DMS53 treated with DMSO at 0.1 percent for 48 hours (cell line): ENCODE measurements around the gene GALNTL6.
"Not testable (repeated sequence)": the region's sequence is repeated elsewhere in the genome, so short reads cannot be mapped to it uniquely, and the experiment has no call there.

Experiments
- DNase-seq: peaks from one replicate; lab custom pipeline; 2025; ENCODE audit not compliant: unreplicated experiment; lab: John Stamatoyannopoulos, UW

The GALNTL6 gene

DNA sequence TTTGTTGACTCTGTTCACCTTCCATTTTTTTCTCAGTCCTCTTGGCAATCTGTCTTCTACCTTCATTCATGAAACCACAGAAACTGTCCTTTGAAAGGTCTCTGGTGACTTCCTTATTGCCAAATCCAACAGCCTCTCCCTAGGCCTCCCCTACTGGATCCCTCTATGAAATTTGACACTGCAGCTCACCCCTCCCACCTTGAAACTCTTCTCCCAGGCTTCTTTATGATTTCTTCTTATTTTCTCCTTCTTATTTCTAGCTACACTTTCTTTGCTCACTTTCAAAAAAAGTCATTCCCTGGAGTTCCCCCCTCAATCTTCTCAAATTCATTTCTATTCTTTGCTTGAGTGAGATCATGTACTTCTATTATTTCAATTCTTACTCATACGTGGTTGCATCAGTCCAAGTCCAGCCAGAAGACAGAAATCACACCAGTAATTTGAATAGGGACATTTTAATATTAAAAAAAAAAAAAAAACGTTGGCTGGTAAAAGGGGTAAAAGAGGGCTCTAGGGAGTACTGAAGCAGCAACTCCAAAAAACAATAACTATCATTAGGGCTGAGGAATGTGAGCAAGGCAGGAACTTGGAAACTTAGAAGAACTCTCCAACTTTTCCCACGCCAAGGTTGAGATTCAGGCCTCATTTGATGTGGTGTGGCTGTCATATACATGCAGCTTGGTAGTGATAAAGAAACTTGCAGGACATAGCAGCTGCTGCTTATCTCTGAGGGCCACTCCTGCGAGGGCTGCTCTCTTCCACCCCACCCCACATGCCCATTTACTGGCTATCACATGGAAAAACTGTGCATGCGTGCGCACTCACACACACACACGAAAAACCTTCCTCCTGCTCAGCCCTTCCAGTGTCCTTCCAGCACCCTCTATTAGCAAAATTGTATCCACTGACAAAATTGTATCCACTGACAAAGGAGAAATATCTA is 1185.6 kb downstream of the GALNTL6 start:
- DNase-seq: no peak

DNA sequence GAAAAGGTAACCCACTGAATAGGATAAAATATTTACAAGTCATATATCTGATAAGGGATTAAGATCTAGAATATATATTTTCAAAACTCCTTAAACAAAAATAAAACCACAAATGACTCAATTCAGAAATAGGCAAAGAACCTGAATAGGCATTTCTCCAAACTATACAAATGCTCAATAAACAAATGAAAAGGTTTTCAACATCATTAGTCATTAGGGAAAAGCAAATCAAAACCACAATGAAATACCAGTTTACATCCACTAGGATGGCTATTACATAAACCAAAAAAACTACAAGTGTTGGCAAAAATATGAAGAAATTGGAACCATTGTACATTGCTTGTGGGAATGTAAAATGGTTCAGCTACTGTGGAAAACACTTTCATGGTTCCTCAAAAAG is 1188.4 kb downstream of the GALNTL6 start:
- DNase-seq: no peak

GRCh38 chr4:173002830-173003561 is 1189.8 kb downstream of the GALNTL6 start:
- no peak for DNase-seq

DNA sequence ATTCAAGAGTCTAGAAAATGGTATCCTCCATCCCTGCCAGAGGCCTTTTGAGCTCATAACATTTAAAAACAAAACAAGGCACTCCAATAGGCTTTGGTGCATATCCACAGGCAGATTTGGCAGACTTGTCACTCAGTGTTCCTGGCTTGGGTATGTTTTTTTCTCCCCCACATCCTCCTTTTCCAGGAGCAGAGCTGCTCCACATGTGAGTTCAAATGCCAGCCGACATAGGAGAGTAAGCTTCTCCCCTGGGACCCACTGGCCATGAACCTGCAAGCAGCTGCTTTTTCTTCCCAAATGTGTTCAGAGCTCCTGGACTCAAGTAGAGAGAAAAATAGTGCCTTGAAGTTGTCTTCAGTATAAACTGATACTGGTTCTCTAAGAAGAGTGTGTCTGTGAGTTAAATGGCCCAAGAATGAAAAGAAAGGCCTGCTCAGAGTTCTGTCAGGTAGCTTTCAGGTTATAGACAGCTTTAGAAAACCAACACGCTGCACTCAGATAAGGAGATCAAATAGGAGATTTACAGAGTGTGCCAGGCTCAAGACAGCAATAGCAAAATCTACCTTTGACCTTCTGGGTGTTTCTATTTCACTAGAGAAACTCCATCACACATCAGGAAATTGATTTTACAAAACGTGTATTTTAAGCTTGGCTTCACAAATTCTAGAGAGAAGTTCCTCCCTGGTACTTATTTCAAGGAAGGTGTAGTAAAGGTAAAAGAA is 1192.9 kb downstream of the GALNTL6 start:
- no peak for DNase-seq

DNA sequence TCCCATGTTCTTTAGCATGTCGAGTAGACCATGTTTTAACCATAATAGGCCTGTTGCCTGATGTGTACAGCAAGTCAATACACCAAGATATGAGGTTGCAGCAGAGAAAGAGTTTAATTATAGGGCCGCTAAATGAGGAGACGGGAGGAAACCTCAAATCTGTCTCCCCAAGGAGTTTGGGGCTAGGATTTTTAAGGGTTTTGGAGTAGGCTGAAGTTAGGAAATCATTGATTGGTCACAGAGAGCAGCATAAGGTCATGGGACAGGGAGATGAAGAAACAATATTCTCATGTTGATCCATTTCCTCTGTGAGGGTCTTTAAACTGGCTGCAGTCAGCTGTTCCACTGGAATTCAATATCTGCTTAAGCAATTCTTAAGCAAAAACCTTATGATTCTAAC is 1195.2 kb downstream of the GALNTL6 start:
- no peak for DNase-seq

DNA sequence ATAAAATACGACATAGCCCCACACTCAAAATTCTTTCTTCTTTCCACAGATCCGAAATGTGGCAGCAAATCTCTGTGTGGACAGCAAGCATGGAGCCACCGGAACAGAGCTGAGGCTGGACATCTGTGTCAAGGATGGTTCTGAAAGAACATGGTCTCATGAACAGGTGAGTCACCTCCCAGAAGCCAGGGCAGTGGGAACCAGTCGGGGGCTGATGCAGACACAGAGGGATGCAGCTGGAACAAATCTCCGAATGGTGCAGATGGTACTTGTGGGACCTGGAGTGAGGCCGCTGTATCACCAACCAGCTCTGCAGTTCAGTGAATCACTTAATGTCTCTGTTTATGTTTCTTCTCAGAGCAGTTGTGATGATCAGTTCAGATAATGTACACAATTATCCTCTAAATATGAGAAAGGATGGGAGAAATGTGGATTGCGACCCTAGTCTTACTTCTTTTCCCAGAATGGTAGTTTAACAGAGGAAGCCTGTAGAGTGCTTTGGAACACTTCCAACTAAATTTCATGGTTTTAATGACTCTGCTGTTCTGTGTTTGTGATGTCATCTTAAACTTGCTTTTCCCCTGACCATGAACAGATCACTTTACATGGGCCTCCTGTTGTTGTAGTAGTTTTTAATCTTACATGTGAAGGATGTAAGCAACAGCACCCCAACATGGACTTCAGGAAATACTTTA is 1196.1 kb downstream of the GALNTL6 start:
- DNase-seq: no peak

DNA sequence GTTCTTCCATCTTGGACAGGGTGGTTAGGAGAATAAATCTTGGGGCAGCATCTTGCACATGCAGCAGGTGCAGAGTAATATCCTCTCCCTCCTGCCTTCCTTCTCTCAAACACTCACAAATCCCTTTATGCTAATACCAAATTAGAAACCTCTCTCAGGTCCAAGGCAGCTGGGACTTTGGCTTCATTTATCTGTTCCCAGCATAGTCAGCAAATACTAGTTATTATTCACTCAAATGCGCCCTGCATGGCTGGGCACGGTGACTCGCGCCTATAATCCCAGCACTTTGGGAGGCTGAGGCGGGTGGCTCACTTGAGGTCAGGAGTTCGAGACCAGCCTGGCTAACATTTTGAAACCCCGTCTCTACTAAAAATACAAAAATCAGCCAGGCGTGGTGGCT is 1199.4 kb downstream of the GALNTL6 start:
- no peak for DNase-seq

GRCh38 chr4:173013232-173013930 is 1200.2 kb downstream of the GALNTL6 start:
- no peak for DNase-seq

GRCh38 chr4:173014113-173014558 is 1200.9 kb downstream of the GALNTL6 start:
- no peak for DNase-seq

DNA sequence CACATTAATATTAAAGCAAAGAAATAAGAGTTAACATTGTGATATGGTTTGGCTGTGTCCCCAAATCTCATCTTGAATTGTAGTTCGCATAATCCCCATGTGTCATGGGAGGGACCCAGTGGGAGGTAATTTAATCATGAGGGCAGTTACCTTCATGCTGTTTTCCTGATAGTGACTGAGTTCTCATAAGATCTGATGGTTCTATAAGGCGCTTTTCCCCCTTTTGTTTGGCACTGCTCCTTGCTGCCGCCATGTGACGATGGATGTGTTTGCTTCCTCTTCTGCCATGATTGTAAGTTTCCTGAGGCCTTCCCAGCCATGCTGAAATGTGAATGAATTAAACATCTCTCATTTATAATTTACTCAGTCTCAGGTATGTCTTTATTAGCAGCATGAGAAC is 1201.6 kb downstream of the GALNTL6 start:
- DNase-seq: no peak

DNA sequence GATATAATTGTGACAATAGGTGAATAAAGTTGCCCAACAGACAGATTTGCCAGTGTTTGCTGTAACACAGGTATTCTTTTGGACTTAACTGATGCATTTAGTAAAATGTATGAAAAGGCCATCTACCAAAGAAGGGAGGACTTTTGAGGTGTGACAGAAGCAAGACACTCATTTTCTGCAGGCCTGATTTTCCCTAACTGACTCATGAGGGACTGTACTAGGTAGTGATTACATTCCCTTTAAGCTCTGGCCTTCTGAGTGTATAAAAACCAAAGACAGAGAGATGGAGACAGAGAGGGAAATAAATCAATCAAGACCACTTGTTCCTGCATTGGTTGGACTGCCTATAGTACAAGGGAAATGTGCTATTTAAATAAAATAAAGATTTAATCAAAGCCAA is 1204.6 kb downstream of the GALNTL6 start:
- no peak for DNase-seq

DNA sequence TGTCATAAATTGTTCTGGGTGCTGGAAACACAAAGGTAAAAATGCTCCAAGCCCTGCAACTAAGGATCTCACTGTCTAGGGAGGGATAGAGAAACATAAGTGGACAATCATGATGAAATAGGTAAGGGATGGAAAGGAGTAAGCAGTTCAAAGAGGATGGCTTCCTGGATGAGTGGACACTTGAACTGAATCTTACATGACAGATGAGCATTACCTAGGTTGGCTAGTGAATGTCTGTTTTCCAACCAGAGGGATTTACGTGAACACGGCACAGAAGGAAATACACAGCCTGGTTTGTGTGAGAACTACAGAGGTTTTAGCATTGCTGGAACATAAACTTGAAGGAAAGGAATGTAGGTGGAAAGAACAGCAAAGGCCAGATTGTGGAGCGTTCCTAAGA is 1205.2 kb downstream of the GALNTL6 start:
- DNase-seq: no peak

GRCh38 chr4:173019664-173020063 is 1206.5 kb downstream of the GALNTL6 start:
- DNase-seq: no peak

- not testable (repeated sequence) for DNase-seq
Measured at GRCh38 chr4:173021746-173022573, 1208.8 kb downstream of the GALNTL6 start.

DNA sequence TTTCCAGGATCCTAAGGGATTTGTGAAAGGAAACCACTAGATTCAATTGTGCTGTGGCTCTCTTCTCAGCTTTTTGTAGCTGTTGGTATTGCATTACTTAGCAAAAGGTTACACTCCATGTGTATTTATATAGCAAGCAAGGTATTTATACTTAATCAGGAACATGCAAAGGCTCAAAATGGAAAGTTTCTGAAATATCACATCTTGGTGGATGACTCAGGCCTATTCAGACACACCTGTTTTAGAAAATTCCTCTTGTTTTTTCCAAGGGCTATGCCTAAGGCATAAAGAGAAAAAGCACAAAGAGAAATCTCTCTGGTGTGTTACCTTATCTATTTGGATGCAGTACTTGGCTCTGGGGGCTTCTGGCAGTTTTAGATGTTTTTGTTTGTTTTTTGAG is 1211.0 kb downstream of the GALNTL6 start:
- no peak for DNase-seq

- DNase-seq: peak; percentile 40
Measured at GRCh38 chr4:173025131-173025530, 1211.9 kb downstream of the GALNTL6 start.

DNA sequence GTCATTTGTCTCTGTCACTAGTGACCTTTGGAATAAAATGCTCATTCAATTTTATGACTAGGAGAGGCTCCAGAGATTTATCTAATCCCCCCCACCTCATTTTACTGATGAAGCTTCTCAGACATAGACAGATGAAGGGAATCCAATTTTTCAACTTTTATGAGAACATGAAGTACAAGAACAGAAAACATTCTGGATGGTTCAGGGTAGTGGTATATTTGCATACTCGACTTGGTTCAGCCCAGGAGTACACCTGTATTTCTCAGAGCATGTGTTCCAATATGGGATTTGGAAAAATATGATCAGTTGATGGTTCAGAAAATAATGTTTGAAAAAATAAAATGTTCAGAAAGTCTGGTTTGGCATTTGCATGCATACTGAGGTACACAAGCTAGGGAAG is 1224.0 kb downstream of the GALNTL6 start:
- no peak for DNase-seq

- DNase-seq: no peak
Measured at GRCh38 chr4:173038192-173038896, 1225.1 kb downstream of the GALNTL6 start.
